Activated T-cell treated with anti-CD3 and anti-CD28 coated beads, Interleukin-2, amount 50 U/mL, for 48 hours (primary cell): ENCODE data around the gene ZNF71.
A peak's percentile ranks its signal among the peaks of the same experiment; 100 is the strongest.
"Not testable (repeated sequence)": the region's sequence is repeated elsewhere in the genome, so short reads cannot be mapped to it uniquely, and the experiment has no call there.

Source experiments
- DNase-seq, 2 experiments: peaks; one replicate each; pipeline ENCODE4 v3.0.0-alpha.2; 2020

Gene ZNF71

DNA sequence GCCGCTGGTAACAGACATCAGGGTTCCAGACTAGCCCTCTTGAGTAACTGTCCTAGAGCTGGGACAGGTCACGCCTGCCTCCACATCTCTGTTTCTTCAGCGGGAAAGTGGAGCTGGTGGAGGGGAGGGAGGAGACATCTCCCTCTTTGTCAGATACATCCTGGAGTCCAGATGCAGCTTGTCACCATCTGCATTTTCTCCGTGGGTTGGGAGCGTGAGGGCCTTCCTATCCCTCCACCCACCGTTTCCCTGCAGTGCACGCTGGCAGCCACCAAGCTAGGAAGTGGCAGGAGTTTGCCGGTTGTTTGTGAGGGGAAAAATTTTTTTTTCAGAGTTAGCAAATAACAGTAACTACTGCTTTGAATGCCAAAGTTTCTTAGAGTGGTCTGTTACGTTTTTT lies 27.9 kb downstream of the ZNF71 start:
- no peak for DNase-seq

DNA sequence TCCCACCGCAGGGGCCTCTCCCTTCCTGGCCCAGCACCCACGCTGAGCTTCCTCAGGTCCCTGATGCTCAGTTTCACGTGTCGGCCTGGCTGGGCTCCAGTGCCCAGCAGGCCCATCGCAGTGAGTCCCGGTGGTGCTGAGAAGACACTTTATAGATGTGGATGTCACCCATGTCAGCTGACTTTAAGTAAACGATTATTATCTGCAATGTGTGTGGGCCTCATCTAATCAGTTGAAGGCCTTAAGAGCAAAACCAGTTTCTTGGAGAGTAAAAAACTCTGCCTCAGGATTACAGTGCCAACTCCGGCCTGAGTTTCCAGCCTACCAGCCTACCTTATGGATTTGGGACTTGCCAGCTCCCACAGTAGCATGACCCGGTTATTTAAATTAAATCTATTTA lies 30.6 kb downstream of the ZNF71 start:
- no peak for DNase-seq

DNA sequence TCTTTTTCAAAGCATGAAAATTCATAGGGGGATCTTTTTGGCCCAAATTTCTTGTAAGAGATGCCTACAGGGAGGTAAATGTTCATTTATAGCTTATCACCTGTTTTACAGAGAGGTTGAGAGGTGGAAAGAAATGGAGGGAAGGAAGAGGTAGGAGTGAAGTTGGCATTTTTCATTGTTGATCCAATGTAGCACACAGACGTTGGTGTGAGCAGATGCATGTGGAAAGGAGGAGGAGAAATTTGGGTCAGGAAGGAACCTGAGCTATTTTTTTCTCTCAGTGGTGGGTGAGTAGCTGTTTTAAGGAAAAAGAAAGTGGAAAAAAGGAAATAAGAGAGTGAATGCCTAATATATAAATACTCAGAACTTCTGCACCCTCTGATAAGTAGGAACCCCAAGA lies 37.9 kb downstream of the ZNF71 start:
- no peak for DNase-seq

DNA sequence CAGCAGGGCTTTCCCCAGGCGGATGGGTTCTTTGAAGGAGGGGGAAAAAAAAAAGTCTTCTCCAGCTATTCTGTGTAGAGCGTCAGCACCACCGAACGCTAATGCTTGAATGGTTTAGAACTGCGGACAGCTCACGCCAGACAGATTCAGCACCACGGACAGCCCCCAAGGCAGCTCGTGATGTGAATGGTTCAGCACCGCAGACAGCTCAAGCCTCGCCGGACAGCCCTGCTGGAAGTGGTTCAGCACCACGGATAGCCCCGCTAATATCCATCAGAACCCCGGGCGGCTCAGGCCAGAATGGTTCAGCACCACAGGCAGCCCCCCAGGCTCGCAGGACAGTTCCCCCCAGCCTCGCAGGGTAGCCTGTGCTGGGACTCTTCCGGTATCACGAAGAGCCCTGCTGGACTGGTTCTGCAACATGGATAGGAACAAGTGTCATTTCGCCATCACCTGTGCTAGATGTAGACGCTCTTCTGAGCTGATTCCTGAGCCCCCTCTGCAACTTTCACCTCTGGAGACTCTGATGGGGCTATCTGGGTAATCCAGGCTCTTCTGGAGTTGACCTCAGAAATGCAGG lies 43.0 kb downstream of the ZNF71 start:
- DNase-seq: peak; percentile 54 to 63

DNA sequence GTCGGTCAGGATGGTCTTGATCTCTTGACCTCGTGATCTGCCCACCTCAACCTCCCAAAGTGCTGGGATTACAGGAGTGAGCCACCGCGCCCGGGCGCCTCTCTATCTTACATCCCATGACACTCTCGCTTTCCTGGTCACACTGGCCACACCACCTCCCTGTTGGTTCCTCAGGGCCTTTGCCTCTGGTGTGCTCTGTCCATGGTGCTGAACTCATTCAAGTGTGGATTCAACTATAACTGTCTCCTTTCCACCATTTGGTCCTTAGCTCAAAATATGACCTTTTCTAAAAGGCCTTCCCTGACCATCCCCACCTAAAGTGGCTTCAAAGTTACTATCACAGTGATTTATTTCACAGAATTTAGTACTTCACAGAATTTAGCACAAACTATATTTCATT lies 44.1 kb downstream of the ZNF71 start:
- DNase-seq: no peak

DNA sequence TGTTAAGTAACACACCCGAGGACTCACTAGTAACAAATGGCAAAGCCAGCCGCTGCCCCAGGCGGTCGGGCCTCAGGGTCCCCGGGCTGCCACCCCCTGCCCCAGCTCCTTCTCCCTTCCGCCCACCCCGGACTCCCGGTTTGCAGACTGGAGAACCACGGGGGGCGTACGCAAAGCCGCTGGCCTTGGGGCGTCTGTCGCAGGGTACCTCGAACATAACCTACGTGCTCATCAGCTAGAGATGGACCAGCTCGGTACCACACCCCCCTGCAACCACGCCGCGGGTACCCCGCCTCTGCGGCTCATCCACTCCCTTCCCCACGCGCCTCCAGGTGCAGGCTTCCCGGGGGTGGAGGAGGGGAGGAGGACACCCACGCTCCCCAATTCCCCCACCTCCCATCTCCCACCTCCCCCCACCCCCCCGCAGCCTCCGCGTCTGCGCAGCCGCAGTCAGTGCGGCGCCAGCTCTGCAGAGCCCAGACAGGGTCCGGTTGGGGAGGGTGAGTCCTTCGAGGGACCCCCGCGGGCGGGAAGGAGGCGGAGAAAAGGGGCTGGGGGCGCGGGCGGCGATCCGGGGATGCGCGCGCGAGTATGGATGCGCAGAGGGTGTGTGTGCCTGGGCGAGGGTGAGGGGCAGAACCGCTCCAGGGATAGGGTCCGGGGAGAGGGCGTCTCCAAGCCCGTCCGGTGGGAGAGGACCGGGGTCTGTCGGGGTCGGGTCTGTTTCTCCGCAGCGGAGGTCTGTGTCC lies 47.8 kb downstream of the ZNF71 start, which contains the start of gene SMIM17:
Gene SMIM17 (plus strand): TSS at position 449 of the 749 bp plus-strand sequence. CDS start 2,509 bp downstream, outside the sequence.
- DNase-seq: no peak

DNA sequence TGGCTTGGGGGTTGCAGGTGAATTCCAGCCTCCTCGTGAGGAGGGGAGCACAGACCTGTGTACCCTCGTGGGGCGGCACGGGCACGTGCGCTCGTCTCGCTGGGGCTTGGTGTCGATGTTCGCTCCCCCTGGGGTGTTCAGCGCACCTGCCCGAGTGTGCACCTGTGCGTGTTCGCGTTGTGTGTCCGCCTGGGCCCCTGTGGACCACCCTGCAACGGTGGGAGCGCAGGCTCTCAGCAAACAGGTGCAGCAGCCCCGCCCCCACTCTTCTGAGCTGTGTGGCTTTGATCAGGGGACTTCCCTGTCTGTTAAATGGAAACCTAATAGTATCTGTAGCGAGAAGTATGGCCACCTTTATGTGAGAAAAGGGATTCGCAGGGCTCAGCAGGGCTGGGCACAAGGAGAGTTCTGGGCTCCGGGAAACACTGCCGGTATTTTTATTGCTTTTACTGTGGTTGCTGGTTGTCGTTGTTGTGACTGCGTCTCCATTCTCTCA lies 48.4 kb downstream of the ZNF71 start:
- DNase-seq: no peak

DNA sequence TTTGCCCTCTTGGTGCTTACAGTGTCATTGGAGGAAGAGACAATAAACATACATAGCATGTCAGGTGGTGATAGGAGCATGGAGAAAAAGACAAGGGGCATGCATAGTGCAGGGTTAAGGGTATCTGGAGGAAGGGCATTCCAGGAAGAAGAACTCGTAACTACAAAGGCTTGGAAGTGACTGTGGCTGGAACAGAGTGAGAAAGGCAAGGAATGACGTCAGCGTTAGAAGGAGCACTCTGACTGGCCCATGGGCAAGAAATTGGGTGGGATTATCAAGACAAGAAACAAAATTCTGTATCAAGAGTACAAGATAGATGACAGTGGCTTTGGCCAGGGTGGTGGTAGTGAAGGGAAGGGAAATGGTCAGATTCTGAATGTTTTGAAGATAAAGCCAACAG lies 59.0 kb downstream of the ZNF71 start:
- DNase-seq: no peak

DNA sequence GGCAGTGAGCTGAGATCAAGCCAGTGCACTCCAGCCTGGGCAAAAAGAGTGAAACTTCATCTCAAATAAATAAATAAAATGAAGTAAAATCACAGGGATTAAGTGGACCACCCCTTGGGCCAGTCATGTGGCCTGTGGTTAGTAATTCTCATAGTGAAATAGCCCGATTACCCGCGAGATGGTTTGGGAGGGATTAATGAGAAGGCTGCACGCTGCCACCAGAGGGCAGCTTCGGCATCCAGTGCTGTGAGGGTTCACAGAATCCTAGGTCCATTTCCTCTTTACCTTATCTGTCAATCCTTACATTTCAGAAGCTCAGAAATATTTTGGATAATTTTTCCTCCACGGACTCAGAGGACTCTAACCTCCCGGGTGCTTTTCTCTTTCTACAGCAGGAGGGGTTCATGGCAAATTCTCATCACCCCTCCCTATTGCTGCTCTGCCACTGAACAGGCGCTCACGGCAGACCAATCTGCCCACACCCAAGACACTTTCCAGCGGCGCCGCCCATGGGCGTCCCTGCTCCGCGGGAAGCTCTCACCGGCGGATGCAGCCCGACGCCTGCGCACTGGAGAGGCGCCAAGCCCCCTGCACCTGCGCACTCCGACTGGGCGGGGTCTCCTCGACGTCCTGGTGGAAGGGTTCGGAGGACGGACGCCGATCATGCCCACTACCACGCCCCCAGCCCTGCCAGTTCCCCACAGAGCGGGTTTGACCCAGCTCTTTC lies 65.4 kb downstream of the ZNF71 start:
- peak in 1 of 2 experiments; percentile 19 for DNase-seq

DNA sequence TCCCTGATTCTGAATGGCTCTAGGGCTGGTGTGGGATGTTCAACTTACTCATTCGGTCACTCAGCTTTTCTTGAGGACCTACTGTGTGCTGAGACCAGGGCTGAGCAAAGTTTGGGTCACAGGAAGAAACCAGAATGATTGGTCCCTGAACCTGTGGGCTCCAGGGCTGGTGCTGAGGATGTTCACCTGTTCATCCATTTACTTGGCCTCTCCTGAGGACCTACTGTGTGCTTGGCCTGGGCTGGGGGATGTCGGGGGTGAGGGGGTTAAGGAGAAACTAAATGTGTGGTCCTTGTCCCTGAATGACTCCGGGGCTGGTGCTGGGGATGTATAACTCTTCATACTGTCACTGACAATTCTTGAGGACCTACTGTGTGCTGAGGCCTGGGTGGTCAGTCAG lies 66.1 kb downstream of the ZNF71 start:
- DNase-seq: no peak

DNA sequence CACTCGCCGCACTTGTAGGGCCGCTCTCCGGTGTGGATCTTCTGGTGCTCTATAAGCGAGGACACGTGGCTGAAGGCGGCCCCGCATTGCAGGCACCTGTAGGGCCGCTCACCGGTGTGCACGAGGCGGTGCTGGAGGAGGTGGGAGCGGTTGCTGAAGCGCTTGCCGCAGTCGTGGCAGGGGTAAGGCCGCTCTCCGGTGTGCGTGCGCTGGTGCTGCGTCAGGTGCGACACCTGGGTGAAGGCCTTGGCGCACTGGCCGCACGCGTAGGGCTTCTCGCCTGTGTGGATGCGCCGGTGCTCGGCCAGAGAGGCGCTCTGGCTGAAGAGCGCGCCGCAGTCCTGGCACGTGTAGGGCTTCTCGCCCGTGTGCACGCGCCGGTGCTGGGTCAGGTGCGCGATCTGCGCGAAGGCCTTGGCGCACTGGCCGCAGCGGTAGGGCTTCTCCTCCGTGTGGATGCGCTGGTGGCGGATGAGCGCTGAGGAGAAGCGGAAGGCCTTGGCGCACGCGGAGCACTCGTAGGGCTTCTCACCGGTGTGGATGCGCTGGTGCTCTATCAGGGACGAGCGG lies 68.9 kb downstream of the ZNF71 start:
- no peak for DNase-seq

DNA sequence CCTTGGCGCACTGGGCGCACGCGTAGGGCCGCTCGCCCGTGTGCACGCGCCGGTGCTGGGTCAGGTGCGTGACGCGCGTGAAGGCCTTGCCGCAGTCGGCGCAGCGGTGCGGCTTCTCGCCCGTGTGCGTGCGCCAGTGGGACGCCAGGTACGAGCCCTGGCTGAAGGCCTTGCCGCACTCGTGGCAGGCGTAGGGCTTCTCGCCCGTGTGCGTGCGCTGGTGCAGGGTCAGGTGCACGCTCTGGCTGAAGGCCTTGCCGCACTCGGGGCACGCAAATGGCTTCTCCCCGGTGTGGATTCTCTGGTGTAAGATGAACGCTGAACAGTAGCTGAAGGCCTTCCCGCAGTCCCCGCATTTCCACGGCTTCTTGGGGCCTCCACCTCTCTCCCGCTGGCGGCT lies 69.4 kb downstream of the ZNF71 start:
- no peak for DNase-seq

DNA sequence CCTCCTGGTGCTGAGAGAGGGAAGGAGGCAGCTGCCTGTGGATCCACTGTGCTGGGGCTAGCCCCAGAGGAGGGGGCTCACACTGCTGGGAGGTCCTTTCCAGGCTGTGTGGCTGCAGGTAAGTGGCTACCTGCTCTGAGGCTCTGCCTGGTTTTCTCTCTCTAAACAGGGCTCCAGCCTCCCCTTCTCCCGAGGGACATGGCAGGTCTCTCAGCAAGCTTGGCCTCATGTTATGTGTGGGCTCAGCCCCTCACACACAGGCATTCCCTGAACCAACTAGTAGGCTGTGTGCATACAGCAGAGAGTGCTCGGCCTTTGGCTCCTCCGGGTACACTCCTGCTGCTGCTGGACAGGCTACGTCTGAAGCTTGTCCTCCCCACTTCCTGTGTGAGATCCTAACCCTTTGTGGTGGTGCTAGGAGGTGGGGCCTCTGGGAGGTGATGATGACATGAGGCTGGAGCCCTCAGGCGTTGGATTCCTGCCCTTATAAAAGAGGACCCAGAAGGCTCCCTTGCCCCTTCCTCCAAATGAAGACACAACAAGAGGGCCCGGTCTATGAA lies 72.3 kb downstream of the ZNF71 start:
- DNase-seq: no peak

DNA sequence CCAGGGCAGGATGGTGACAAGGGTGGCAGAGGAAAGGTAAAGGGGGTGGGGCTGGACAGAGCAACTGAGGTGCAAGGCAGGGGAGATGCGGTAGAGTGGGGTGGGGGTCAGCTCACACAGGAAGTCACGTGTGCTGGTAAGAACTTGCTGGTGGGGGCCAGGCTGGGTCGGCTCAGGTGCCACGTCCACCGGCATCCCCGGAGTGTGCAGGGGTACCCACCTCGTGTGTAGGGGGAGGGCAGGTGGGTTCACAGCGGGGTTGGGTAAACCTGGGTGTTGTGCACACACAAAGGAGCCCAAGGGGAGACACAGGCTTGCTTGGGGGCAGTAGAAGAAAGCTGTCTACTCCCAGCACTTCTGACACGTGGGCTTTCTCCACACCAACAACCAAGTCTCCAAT lies 73.6 kb downstream of the ZNF71 start:
- no peak for DNase-seq

DNA sequence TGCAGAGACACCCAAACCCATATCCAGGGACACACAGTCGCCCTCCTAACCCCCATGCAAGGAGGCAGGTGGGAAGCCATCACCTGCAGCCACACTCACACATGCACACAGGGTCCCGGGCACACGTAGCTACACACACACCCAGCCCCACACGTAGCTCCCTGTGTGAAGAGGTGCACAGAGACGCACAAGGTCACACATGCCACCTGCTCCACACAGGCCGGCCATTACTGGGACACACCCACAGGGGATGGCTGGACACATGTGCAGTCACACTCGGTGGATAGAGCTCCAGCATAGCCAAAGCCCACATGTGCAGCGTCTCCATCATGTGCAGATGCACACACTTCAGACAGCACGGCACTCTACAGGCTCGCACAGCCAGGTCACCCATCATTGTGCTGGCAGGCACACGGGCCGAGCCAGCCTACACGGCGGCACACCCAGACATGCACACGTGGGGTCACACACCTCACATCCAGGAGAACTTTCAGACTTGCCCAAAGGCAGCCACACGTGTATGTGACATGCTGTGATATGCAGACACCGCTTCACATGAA lies 75.4 kb downstream of the ZNF71 start:
- DNase-seq: no peak

DNA sequence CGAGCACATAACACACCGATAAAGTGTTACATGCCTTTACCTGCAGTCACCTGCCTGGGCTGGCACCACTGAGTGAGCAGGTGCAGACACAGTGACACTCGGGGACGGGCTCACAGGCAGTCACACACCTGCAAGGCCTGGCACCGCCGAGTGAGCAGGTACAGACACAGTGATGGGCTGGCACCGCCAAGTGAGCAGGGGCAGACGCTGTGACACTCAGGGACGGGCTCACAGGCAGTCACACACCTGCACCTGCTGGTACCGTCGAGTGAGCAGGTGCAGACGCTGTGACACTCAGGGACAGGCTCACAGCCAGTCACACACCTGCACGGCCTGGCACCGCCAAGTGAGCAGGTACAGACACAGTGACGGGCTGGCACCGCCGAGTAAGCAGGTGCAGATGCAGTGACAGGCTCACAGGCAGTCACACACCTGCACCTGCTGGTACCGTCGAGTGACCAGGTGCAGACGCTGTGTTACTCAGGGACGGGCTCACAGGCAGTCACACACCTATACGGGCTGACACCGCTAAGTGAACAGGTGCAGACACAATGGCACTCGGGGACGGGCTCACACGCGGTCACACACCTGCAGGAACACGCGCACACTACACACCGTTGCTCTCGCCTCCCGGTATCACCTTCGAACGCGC lies 76.0 kb downstream of the ZNF71 start:
- no peak for DNase-seq

DNA sequence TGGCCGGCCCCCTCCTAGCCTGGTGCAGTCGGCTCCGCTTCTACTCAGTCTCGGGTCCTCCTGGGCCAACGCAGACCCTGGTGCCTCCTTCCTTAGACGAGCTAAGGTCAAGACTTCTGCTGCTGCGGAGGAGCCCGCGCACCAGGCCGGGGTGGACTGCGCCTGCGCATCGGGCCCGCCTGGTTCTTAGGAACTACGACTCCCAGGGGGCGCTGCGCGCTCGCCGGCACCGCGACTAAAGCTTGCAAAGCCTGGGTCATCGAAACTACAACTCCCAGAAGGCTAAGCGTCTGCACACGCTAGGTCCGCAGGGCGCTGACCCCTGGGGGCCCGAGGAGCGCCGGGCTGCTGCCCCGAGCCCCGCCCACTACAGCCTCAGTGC lies 76.5 kb downstream of the ZNF71 start, which contains the start of gene ZNF835:
Gene ZNF835 (minus strand): TSS at position 145 of the 382 bp plus-strand sequence. CDS start 6,559 bp downstream, outside the sequence.
- peak; percentile 83 to 86 for DNase-seq

DNA sequence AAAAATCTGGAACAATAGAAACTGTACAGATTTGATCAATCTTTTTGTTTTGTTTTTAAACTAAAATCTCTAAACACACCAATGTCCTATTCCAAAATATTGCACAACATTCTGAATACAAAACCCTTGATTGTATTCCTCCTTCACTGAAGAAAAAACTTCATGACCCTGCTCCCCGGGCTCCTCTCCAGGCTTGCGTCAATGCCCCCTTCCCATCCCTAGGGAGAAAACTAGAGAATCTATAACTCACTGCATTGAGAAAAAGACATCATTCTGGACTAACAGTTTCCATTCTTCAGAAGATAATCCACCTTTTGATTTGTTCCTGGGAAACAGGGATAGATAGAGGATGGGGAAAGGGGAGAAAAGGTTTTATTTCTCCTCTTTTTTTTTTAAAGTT lies 77.5 kb downstream of the ZNF71 start:
- DNase-seq: not testable (repeated sequence)
